Fibroblast of skin of left quadriceps (primary cell): ENCODE data around the gene PRPF6.
"Not testable (repeated sequence)": the region's sequence is repeated elsewhere in the genome, so short reads cannot be mapped to it uniquely, and the experiment has no call there.

Experiments used
- DNase-seq, 2 experiments: peaks; one replicate each; pipeline ENCODE4 v3.0.0-alpha.2; 2013; ENCODE audit warnings: low read depth in 2 of 2

PRPF6 gene

DNA sequence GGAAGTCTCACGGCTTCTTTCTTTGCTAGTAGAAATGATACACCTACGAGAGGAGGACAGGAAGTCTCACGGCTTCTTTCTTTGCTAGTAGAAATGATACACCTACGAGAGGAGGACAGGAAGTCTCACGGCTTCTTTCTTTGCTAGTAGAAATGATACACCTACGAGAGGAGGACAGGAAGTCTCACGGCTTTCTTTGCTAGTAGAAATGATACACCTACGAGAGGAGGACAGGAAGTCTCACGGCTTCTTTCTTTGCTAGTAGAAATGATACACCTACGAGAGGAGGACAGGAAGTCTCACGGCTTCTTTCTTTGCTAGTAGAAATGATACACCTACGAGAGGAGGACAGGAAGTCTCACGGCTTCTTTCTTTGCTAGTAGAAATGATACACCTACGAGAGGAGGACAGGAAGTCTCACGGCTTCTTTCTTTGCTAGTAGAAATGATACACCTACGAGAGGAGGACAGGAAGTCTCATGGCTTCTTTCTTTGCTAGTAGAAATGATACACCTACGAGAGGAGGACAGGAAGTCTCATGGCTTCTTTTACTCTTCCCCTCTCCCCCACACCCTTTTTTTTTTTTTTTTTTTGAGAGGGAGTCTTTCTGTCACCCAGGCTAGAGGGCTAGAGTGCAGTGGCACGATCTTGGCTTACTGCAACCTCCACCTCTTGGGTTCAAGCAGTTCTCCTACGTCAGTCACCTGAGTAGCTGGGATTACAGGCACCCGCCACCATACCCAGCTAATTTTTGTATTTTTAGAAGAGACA, 31.6 kb downstream of the PRPF6 start:
- DNase-seq: not testable (repeated sequence)

DNA sequence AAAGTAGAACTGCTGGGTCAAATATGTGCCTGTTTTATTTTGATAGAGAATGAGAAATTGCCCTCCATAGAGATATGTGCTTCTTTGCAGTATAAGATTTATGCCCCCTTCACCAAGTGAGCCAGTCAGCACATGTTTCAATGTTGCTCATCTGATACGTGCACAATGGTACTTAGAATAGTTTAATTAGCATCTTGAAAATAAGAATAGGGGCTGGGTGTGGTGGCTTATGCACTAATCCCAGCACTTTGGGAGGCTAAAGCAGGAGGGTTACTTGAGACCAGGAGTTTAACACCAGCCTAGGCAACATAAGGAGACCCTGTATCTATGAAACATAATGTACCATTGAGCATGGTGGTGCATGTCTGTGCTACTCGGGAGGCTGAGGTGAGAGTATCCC, 34.7 kb downstream of the PRPF6 start:
- DNase-seq: no peak

DNA sequence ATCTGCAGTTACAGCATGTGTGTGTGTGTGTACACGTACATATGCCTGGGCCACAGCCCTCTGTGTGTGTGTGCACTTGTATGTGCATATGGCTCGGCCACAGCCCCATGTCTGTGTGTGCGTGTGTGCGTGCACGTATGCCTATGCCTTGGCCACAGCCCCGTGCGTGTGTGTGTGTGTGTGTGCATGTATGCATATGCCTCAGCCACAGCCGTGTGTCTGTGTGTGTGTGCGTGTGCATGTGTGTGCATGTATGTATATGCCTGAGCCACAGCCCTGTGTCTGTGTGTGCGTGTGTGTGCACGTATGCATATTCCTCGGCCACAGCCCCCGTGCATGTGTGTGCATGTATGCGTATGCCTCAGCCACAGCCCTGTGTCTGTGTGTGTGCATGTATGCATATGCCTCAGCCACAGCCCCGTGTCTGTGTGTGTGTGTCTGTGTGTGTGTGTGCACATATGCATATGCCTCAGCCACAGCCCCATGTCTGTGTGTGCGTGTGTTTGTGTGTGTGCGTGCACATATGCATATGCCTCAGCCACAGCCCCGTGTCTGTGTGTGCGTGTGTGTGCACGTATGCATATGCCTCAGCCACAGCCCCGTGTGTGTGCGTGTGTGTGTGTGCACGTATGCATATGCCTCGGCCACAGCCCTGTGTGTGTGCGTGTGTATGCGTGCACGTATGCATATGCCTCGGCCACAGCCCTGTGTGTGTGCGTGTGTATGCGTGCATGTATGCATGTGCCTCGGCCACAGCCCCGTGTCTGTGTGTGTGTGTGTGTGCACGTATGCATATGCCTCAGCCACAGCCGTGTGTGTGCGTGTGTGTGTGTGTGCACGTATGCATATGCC, 40.4 kb downstream of the PRPF6 start:
- DNase-seq: no peak

DNA sequence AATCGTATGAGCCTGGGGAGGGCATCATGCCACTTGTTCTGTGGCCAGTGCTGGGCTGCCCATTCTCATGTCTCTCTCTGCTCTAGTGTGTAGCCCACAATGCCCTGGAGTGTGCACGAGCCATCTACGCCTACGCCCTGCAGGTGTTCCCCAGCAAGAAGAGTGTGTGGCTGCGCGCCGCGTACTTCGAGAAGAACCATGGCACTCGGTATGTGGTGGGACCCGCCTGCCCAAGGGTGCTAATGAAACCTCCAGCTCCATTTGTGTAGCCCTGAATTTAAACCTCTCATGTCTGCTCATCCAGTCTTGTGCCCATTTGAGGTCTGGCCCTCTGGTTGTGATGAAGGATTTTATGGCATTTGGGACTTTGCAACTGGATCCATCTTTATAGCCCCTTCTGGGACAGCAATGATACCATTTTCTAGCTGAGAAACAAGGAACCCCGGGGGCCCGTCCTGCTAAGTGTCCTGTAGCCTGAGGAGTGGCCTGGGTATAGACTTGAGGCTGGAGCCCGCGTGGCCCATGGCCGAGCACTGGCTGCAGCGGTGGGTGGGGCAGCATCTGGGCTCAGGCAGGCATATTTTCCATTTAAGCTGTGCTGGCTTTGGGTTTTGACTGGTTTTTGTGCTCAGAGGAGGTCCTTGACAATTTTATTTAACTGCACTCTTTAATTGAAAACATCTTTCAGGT, 41.9 kb downstream of the PRPF6 start:
- no peak for DNase-seq

DNA sequence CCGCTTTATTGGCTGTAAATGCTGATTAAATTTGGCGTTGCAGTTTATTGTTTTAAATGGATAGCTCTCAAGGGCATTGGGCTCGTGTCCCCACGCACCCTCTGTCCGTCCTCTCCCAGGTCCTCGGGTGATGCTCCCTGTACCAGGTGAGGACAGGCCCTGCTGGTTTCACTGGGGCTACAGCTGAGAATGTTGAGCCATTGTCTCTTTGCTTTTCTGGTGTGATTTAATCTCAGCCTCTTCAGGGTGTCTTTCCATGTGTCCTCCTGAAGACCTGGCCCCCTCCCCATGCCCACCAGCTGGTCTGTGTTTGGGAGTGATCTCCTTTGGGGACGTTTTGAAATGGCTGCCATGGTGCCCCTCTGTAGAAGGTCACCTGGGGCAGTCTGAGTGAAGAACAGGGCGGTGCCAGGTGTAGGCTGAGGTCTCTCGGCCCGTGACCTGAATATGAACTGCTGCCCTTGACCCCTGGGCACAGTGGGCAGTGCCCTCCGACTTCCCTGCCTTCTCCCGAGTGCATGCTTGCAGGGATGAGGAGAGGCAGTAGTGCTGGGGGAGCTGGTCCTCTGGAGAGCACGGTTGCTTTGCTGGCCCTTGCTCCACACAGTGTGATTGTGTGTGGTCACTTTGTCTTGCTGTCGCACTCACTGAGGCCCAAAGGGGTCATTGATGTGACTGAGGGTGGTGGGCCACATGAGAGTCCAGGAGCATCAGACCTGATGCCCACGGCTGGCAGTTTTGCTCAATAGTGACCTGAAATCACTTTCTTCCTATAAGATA, 42.6 kb downstream of the PRPF6 start:
- no peak for DNase-seq

DNA sequence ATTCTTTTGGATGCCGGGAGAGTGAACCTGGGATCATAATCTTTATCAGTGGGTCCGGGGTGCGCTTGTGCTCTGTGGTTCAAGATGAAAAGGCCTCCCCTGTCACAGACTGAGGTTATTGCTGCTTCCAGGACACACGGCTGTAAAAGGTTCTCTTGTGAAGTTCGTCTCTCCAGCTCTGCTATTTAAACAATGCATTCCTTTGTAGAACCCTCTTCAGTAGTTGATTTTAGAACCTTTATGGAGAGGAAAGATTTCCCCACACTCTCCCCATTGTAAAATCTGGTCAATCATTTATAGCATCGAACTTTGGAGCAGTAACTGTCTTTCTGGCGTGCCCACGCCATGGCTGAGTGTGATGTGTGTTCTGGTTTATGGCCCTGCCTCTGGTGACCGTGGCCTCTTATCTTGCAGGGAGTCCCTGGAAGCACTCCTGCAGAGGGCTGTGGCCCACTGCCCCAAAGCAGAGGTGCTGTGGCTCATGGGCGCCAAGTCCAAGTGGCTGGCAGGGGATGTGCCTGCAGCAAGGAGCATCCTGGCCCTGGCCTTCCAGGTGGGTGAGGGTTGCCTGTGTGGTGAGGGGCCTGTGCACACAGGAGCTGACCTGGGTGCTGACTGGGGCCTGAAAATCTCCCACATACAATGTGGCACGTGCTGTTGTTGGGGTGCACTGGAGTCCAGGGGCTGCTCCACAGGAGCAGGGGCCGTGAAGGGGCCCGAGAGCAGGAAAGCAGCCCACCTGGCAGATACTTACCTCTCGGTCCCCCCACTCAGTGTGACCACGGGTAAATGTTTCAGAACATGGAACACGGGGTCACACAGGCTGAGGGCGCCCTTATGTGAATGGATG, 43.4 kb downstream of the PRPF6 start:
- DNase-seq: no peak

DNA sequence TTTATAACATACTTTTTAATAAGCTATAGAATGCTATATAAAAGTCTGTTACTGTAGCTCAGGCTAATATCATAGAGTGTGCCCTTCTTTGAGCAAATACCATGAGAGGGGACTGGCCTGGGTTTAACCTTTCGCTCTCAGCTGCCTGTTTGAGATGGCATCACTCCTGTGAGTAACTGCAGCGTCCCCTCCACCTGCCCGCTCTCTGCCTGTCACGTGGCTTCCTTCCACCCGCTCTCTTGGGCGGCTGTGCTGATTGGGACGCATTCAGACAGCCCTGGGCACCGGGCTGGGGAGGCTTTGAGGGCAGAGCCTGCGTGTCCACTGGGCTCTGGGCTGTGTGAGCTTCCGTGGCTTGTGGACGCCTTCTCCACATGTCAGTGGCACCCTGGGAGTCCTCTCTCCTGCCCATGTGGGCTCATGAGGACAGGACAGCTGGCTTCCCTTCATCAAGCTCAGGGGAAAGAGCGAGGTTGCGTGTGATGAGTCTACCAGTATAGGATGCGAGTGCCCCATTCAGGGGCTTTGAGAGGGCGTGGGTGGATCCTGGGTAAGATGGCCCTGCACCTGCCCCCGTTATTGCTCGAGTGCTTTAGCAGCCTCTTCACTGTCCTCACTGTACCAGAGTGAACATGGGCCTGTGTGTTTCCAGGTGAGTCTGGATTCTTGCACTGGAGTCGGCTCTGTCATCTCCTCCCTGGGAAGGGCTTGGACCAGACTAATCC, 44.3 kb downstream of the PRPF6 start:
- DNase-seq: no peak

DNA sequence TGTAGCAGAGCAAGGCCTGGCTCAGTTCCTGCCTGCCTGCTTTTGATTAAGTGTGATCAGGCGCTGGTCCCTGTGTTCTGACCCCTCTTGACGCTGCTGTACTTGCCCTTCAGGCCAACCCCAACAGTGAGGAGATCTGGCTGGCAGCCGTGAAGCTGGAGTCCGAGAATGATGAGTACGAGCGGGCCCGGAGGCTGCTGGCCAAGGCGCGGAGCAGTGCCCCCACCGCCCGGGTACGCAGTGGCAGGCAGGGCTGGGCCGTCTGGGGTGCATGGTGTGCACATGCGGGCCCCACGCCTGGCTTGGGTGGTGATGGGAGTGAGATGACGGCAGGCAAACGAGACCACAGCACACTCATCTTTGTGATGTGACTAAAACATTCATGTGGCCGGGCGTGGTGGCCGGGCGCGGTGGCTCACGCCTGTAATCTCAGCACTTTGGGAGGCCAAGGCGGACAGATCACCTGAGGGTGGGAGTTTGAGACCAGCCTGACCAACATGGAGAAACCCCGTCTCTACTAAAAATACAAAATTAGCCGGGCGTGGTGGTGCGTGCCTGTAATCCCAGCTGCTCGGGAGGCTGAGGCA, 45.0 kb downstream of the PRPF6 start:
- no peak for DNase-seq

DNA sequence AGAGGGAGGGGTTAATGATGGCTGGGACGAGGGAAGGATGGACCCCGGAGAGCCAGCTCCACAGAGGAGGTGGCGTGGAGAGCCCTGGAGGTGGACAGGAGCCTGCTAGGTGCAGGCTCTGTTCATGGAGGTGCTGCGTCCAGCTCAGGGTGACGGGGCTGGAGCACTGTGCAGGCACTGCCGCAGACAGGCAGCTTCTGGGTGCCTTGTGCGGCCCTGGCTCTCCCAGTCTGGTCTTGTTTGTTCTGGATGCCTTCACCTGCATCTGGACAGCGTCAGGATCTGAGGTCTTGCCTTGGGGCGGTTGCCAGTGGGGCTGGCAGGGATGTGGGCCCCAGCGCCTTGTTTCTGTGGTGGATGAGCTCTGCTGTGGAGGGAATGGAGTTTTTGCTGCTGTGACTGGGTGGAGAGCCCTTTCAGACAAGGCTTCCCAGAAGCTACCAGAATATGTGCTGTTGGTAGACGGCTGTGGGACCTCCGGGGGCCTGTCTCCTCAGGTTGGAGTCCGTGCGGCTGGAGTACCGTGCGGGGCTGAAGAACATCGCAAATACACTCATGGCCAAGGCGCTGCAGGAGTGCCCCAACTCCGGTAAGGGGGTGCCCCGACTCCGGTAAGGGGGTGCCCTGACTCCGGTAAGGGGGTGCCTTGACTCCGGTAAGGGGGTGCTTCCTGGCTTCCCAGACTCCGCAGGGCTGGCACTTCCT, 47.2 kb downstream of the PRPF6 start:
- no peak for DNase-seq

DNA sequence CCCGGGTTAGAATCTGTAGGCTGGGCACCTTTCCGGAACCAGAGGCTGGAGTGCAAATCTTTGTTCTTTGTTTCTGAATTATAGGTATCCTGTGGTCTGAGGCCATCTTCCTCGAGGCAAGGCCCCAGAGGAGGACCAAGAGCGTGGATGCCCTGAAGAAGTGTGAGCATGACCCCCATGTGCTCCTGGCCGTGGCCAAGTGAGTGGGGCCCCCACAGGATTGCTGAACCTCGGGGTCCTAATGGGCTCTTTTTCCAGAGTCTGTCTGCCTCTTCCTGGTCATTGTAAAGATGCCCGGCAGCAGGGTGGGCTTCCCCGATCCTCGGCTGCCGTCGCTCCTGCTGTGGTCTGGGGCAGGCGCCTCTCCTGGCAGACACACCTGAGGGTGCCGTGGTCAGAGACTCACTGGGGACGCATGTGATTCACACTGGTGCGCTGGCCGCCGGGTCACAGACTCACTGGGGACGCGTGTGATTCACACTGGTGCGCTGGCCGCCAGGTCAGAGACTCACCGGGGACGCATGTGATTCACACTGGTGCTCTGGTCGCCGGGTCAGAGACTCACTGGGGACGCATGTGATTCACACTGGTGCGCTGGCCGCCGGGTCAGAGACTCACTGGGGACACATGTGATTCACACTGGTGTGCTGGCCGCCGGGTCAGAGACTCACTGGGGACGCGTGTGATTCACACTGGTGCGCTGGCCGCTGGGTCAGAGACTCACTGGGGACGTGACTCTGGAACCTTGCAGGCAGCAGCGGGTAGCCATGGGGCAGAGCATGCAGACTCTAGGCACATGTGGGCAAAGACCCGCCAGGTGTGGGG, 48.6 kb downstream of the PRPF6 start:
- no peak for DNase-seq

DNA sequence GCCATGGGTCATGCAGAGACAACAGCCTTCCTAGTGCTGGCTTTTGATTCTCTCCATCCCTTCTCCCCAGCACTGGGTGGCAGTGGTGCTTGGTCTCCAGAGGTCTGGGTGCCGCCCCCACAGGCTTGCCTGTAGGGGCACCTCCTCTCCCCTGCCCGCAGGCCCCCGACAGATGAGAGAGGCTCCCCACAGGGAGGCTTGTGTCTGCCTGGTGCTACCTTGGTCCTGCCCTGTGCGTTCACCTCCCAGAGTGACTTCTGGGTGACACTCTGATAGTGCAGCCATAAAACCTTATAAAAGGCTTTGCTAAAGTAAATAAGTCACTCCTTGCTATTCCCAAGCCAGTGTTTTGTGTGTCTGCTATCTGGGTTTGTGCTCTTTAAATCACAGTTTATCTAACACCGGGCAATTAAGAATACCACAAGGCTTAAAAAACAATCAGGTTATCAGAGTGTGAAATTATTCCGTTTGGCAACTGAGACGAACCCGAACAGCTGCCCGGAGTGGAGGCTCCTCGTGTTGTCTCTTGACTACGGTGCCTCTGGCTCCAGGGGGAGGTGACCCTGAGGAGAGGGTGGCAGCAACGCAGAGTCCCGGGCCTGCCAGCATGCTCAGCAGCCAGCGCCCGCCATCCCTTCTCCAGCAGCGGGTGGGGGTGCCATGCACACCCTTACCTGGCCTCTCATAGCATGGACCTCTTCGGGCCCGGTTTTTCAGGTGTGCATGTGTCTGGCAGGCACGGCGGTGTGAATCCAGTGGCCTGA, 49.6 kb downstream of the PRPF6 start:
- no peak for DNase-seq

DNA sequence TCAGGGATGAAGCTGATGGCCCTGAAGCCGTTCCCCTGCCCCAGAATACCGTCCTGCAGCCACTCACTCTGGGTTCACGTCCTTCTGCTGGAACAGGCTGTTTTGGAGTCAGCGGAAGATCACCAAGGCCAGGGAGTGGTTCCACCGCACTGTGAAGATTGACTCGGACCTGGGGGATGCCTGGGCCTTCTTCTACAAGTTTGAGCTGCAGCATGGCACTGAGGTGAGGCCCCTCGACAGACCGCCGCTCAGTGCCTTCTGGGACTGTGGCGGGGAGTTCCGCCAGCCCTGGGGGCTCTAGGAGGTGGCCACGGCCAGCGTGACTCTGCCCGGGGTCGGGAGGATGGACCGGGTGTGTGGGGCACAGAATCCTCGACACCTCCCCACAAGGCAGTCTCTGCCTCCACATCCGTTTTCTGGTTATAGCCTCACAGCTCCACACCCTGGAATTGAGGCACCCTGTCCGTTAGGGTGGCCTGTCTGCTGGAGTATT, 50.9 kb downstream of the PRPF6 start:
- no peak for DNase-seq

DNA sequence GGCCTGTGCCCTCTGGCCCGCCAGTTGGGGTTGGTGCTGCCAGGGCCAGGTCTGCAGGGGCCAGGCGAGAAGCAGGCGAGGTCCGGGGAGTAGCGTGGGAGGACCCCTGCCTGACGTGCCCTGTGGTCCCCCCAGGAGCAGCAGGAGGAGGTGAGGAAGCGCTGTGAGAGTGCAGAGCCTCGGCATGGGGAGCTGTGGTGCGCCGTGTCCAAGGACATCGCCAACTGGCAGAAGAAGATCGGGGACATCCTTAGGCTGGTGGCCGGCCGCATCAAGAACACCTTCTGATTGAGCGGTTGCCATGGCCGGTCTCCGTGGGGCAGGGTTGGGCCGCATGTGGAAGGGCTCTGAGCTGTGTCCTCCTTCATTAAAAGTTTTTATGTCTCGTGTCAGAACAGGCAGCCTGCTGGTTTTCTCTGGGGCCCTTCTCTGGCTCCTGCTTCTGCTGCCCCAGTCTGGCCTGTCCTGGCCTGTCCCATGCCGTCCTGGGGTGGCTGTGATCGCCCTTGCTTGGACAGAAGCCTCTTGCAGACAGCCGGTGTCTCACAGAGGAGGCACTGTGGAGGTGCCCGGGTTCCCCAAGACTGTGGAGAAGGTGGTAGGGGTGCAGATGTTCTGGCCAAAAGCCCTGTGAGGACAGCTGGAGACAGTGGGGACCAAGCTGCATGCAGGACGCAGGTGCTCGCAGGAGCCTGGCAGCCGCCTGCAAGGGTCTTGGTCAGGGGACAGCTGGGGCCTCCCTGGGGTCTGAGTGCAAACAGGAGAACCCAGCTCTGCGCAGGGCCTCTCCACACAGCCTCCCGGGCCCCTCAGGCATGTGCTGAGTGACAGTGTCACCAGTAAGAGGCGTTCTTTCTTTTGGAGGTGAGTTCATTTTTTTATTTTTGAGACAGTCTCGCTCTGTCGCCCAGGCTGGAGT, 52.0 kb downstream of the PRPF6 start:
- no peak for DNase-seq

DNA sequence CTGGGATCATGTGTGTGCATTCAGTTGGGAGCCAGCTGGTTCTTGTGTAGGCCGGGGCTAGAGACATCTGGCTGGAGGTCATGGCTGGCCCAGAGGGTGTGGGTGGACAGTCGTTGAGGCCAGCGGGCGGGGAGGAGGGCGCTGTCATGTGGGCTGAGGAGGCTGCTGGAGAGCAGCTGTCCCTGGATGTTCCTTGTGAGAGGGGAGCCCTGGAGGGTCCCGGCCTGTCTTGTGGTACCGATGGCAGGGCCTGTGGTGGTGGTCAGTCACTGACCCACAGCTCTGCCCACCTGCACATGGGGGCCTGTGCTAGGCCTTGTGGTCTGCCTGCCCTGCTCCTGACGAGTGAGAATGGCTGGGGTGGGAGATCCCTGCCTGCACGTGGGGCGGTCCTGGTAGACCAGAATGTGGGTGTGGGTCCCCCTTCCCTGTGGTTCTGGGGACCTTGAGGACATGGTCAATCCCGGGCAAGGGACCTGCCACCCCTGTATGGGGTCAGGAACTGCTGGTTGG, 53.1 kb downstream of the PRPF6 start:
- DNase-seq: no peak

DNA sequence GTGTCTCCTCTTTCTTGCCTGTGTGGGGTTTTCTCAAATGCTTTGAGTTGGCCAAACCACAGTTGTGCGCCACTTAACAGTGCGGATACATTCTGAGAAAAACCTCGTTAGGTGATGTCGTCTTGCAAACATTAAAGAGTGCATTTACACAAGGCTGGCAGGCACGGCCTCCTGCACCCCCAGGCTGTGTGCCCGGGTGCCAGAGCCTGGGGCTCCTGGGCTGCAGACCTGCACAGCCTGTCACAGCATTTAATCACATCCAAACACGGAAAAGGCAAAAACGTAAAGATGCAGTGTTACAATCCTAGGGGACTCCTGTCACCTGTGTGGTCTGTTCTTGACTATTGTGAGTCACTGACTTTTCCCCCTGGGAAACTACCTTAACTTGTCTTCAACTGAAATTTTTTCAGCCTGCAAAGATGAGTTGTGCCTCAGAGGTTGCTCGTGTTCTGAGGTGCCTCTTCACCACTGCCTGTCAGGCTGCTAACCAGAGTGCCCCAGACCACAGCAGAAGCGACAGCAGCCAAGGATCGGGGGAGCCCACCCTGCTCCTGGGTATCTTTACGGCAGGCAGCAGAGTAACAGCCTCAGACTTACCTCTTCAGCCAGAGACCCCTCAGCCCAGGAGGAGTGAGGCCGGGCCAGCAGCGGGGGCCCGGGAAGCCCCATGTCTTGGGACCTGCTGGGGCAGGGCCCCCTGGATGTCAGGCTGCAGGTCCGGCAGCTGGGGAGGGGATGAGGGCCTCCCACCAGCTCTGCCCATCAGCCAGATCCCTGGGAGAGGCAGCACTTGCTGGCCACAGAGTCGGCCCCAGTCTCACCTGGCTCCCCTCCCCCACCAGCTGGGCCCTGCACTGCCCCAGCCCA, 54.4 kb downstream of the PRPF6 start:
- no peak for DNase-seq
